ENCODE data around the gene ST6GALNAC2.
"Not testable (repeated sequence)": the region's sequence is repeated elsewhere in the genome, so short reads cannot be mapped to it uniquely, and the experiment has no call there.

The ST6GALNAC2 gene

GRCh38 chr17:76567634-76568432, 17.8 kb downstream of the ST6GALNAC2 start:
- Histone ChIP-seq H3K27ac (ENCODE audit: low read length) (no peak overlapping the region), H3K36me3 (ENCODE audit: control insufficient read depth in 1 of 2, insufficient read depth in 2 of 2, low read length in 2 of 2) (peaks cover 4 to 14% of the 10 kb centered on the region in 2 donors)

GRCh38 chr17:76566988-76567431, 18.6 kb downstream of the ST6GALNAC2 start:
- Histone ChIP-seq H3K27ac (ENCODE audit: low read length) (no peak overlapping the region), H3K9me3 (ENCODE audit: control insufficient read depth in 1 of 2, low read length in 2 of 2) (no peaks in the 10 kb centered on the region), H3K4me3 (ENCODE audit: low read depth in 1 of 2, low read length in 2 of 2) (no peak overlapping the region), H3K4me1 (ENCODE audit: control insufficient read depth in 1 of 2, insufficient read depth in 2 of 2, low read length in 2 of 2) (peaks cover 0 to under 1% of the 10 kb centered on the region in 2 donors), H3K27me3 (ENCODE audit: low read depth, low read length) (no peaks in the 10 kb centered on the region), H3K36me3 (ENCODE audit: control insufficient read depth in 1 of 2, insufficient read depth in 2 of 2, low read length in 2 of 2) (peaks cover 4 to 17% of the 10 kb centered on the region in 2 donors)

More at GRCh38 chr17:76567634-76568432, 17.8 kb downstream of the ST6GALNAC2 start:
- Histone ChIP-seq H3K4me3 (ENCODE audit: low read depth in 1 of 2, low read length in 2 of 2) (no peak overlapping the region), H3K9me3 (ENCODE audit: control insufficient read depth in 1 of 2, low read length in 2 of 2) (no peaks in the 10 kb centered on the region), H3K27me3 (ENCODE audit: low read depth, low read length) (no peaks in the 10 kb centered on the region), H3K4me1 (ENCODE audit: control insufficient read depth in 1 of 2, insufficient read depth in 2 of 2, low read length in 2 of 2) (no peaks in the 10 kb centered on the region)

GRCh38 chr17:76566613-76566943, 19.1 kb downstream of the ST6GALNAC2 start:
- Histone ChIP-seq H3K27me3 (ENCODE audit: low read depth, low read length) (no peaks in the 10 kb centered on the region), H3K27ac (ENCODE audit: low read length) (no peak overlapping the region), H3K9me3 (ENCODE audit: control insufficient read depth in 1 of 2, low read length in 2 of 2) (no peaks in the 10 kb centered on the region), H3K36me3 (ENCODE audit: control insufficient read depth in 1 of 2, insufficient read depth in 2 of 2, low read length in 2 of 2) (peaks cover 4 to 17% of the 10 kb centered on the region in 2 donors), H3K4me1 (ENCODE audit: control insufficient read depth in 1 of 2, insufficient read depth in 2 of 2, low read length in 2 of 2) (peaks cover 0 to 4% of the 10 kb centered on the region in 2 donors), H3K4me3 (ENCODE audit: low read depth in 1 of 2, low read length in 2 of 2) (no peak overlapping the region)

DNA sequence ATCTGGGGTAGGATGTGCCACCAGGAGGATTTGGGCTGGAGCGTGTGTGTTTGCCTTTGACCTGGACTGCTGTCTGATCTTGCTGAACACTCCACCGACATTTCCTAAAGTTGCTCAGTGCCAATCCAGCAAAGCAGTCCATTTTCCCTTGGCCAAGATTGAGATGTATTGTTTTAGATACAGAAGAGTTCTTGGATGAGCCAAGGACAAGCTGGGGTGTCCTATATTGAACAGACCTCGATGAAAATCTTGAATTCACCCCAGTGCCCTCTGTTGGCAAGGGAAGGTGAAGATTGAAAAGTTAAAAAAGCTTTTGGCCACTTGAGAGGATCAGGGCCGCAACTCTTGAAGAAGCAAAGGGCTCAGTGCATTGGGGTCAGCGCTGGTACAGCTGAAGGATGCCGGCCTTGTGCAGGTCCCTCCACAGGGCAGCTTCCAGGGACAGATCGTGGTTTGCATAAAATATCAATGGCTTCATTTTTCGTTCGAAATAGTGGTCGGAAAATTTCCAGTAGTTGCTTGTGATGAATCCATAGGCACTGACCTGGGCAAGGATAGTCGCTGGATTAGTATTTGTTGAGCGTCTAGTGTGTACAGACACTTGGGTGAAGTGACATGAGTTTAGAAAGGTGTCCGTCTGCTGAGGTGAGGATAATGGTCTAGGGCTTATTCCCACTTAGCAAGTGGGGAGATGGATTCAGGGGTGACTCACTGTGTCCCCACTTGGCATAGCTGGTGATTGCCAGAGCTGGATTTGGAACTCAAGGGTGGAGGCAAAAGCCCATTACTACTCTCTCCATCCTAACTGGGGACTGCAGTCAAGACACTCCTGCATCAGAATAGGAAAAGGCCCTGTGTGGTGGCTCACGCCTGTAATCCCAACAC, 19.7 kb downstream of the ST6GALNAC2 start:
- Histone ChIP-seq H3K4me1 (ENCODE audit: control insufficient read depth in 1 of 2, insufficient read depth in 2 of 2, low read length in 2 of 2) (peaks cover 0 to 10% of the 10 kb centered on the region in 2 donors), H3K27me3 (ENCODE audit: low read depth, low read length) (no peaks in the 10 kb centered on the region), H3K4me3 (ENCODE audit: low read depth in 1 of 2, low read length in 2 of 2) (no peak overlapping the region), H3K36me3 (ENCODE audit: control insufficient read depth in 1 of 2, insufficient read depth in 2 of 2, low read length in 2 of 2) (peaks cover 4 to 22% of the 10 kb centered on the region in 2 donors), H3K9me3 (ENCODE audit: control insufficient read depth in 1 of 2, low read length in 2 of 2) (no peaks in the 10 kb centered on the region), H3K27ac (ENCODE audit: low read length) (no peak overlapping the region)

DNA sequence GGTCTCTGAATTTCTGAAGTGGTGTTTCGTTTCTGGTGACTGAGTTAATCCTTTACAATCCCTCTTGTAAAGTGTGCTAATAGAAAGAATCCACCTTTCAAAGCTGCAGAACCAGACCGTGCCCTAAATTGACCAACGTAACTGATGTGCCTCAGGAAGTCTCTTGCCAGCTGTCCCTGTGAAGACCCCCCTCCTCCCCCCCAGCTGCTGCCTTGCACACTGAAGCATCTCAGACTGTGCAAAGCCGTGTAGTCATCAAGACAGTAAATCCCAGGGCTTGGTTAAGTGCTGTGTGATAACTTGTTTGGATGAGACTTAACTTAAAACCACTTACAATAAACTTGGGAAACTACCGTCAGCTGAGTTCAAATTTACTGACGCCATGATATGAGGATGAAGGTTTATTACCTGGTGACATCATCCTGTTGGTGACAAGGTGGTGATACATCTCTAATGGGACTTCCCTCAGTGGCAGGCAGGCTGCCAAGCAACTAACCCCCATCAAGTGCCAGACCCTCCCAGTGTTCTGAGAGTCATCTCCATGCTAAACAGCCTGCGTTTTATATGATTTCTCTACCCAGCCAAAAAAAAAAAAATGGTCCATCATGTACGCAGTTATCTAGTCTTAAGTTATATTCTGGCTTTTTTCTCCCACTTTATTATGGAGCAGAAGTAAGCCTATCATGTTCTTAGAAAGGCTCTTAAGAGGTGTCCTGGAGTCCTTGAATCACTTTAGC, 20.5 kb downstream of the ST6GALNAC2 start:
- not testable (repeated sequence) for H3K9me3 ChIP-seq (ENCODE audit: control insufficient read depth in 1 of 2, low read length in 2 of 2); H3K27ac ChIP-seq (ENCODE audit: low read length); H3K4me3 ChIP-seq (ENCODE audit: low read depth in 1 of 2, low read length in 2 of 2); H3K27me3 ChIP-seq (ENCODE audit: low read depth, low read length)
- peaks cover 4 to 22% of the 10 kb centered on the region in 2 donors for H3K36me3 ChIP-seq (ENCODE audit: control insufficient read depth in 1 of 2, insufficient read depth in 2 of 2, low read length in 2 of 2)
- peaks cover 0 to 18% of the 10 kb centered on the region in 2 donors for H3K4me1 ChIP-seq (ENCODE audit: control insufficient read depth in 1 of 2, insufficient read depth in 2 of 2, low read length in 2 of 2)

- H3K36me3 ChIP-seq (ENCODE audit: control insufficient read depth in 1 of 2, insufficient read depth in 2 of 2, low read length in 2 of 2): peaks cover 4 to 24% of the 10 kb centered on the region in 2 donors
- H3K27ac ChIP-seq (ENCODE audit: low read length); H3K4me3 ChIP-seq (ENCODE audit: low read depth in 1 of 2, low read length in 2 of 2); H3K9me3 ChIP-seq (ENCODE audit: control insufficient read depth in 1 of 2, low read length in 2 of 2); H3K27me3 ChIP-seq (ENCODE audit: low read depth, low read length): not testable (repeated sequence)
- peaks cover 0 to 35% of the 10 kb centered on the region in 2 donors for H3K4me1 ChIP-seq (ENCODE audit: control insufficient read depth in 1 of 2, insufficient read depth in 2 of 2, low read length in 2 of 2)
These were observed 22.3 kb downstream of the ST6GALNAC2 start for GRCh38 chr17:76563359-76563758.

GRCh38 chr17:76562734-76563148, 22.9 kb downstream of the ST6GALNAC2 start:
- Histone ChIP-seq H3K9me3 (ENCODE audit: control insufficient read depth in 1 of 2, low read length in 2 of 2) (no peaks in the 10 kb centered on the region), H3K4me3 (ENCODE audit: low read depth in 1 of 2, low read length in 2 of 2) (no peak overlapping the region), H3K27me3 (ENCODE audit: low read depth, low read length) (no peaks in the 10 kb centered on the region), H3K27ac (ENCODE audit: low read length) (no peak overlapping the region), H3K36me3 (ENCODE audit: control insufficient read depth in 1 of 2, insufficient read depth in 2 of 2, low read length in 2 of 2) (peaks cover 4 to 24% of the 10 kb centered on the region in 2 donors), H3K4me1 (ENCODE audit: control insufficient read depth in 1 of 2, insufficient read depth in 2 of 2, low read length in 2 of 2) (peaks cover 0 to 39% of the 10 kb centered on the region in 2 donors)

DNA sequence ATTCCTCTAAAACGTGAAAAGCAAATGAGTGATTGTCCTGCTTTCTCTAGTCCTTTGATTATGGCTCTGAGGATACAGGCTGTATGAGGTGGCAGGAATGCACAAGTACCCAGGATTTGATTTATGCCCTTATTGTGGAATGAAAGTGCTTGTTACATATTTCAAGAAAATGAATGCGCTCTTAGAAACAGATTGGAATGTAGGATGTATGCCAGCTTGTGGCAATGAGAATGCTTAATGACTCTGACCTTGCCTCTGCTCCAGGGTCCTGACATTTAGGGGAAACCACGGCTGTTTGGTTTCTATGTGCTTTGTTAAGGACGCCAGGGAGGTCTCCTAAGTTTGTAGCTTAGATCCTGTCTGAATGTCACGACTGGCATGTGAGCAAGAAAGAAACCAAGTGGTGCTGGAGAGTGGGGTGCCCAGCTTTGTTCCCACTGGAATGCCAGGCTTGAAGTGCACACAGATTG, 23.8 kb downstream of the ST6GALNAC2 start:
- peaks cover 0 to 40% of the 10 kb centered on the region in 2 donors for H3K4me1 ChIP-seq (ENCODE audit: control insufficient read depth in 1 of 2, insufficient read depth in 2 of 2, low read length in 2 of 2)

DNA sequence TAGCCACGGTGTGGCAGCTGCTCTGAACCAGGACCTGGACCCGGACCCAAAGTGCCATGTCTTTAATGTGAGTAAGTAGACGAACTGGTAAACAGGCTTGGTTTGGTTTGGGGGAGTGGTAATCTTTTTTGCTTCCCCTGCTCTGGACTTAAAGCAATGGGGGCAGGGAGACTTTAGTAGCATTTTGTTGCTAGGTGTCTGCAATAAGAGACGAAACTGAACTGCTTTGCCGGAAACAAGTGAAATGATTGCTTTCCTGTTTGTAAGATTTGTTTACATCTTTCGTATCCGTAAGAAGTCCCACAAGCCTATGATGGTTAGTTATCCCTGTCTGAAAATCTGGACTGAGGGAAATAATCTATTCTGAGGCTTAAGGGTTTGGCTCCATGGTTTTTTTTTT, 24.3 kb downstream of the ST6GALNAC2 start:
- no peaks in the 10 kb centered on the region for H3K27me3 ChIP-seq (ENCODE audit: low read depth, low read length)
- H3K4me1 ChIP-seq (ENCODE audit: control insufficient read depth in 1 of 2, insufficient read depth in 2 of 2, low read length in 2 of 2): peaks cover 4 to 45% of the 10 kb centered on the region in 2 donors
- H3K4me3 ChIP-seq (ENCODE audit: low read depth in 1 of 2, low read length in 2 of 2): no peak overlapping the region
- H3K9me3 ChIP-seq (ENCODE audit: control insufficient read depth in 1 of 2, low read length in 2 of 2): no peaks in the 10 kb centered on the region
- peak overlapping the region; percentile 46 for H3K27ac ChIP-seq (ENCODE audit: low read length)
- H3K36me3 ChIP-seq (ENCODE audit: control insufficient read depth in 1 of 2, insufficient read depth in 2 of 2, low read length in 2 of 2): peaks cover 4 to 24% of the 10 kb centered on the region in 2 donors

More for the DNA sequence above, 23.8 kb downstream of the ST6GALNAC2 start:
- H3K27me3 ChIP-seq (ENCODE audit: low read depth, low read length): no peaks in the 10 kb centered on the region
- peak overlapping the region; percentile 46 for H3K27ac ChIP-seq (ENCODE audit: low read length)
- H3K36me3 ChIP-seq (ENCODE audit: control insufficient read depth in 1 of 2, insufficient read depth in 2 of 2, low read length in 2 of 2): peaks cover 4 to 24% of the 10 kb centered on the region in 2 donors
- no peak overlapping the region for H3K4me3 ChIP-seq (ENCODE audit: low read depth in 1 of 2, low read length in 2 of 2)
- H3K9me3 ChIP-seq (ENCODE audit: control insufficient read depth in 1 of 2, low read length in 2 of 2): no peaks in the 10 kb centered on the region

DNA sequence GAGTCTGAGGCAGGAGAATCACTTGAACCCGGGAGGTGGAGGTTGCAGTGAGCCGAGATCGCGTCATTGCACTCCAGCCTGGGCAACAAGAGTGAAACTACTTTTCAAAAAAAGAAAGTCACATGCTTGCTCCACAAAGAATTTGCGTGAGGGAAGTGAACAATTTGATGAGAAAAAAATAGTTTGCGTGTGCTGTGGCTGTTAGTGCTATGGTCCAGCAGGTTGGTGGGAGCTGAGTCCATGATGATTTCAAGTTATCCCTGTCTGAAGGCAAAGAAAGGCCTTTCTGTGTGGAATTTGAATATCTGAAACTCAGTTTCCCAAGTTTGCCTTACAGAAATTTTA, 24.8 kb downstream of the ST6GALNAC2 start:
- H3K4me3 ChIP-seq (ENCODE audit: low read depth in 1 of 2, low read length in 2 of 2): no peak overlapping the region
- peaks cover 1 to 24% of the 10 kb centered on the region in 2 donors for H3K36me3 ChIP-seq (ENCODE audit: control insufficient read depth in 1 of 2, insufficient read depth in 2 of 2, low read length in 2 of 2)
- H3K4me1 ChIP-seq (ENCODE audit: control insufficient read depth in 1 of 2, insufficient read depth in 2 of 2, low read length in 2 of 2): peaks cover 4 to 45% of the 10 kb centered on the region in 2 donors
- H3K27ac ChIP-seq (ENCODE audit: low read length): peak overlapping the region; percentile 46
- no peaks in the 10 kb centered on the region for H3K27me3 ChIP-seq (ENCODE audit: low read depth, low read length)
- H3K9me3 ChIP-seq (ENCODE audit: control insufficient read depth in 1 of 2, low read length in 2 of 2): no peaks in the 10 kb centered on the region
